Vagina (tissue), 2 donors: Measurements from ENCODE around the gene EGFL6. TPM values are rescaled to one million over a fixed set of nuclear protein-coding genes. Genes with fewer than 3 reads are reported as not detected.
"Not testable (repeated sequence)": the region's sequence is repeated elsewhere in the genome, so short reads cannot be mapped to it uniquely, and the experiment has no call there.

Source experiments
- DNase-seq, 2 donors: peaks; one replicate each; pipeline ENCODE4 v3.0.0-alpha.2; 2017; ENCODE audit errors: extremely low spot score in 2 of 2
- H3K27ac ChIP-seq: fragments of 200-600 bp; sonication (generic); one replicate; pipeline ENCODE4 v1.5.1; 2019
- H3K27me3 ChIP-seq: fragments of 200-600 bp; sonication (generic); one replicate; pipeline ENCODE4 v1.5.1; 2019
- H3K36me3 ChIP-seq, 2 donors: fragments of 200-600 bp; sonication (generic); one replicate each; pipeline ENCODE4 v1.5.1; 2017 to 2019
- H3K4me1 ChIP-seq: fragments of 200-600 bp; sonication (generic); one replicate; pipeline ENCODE4 v1.5.1; 2019
- H3K4me3 ChIP-seq, 2 donors: fragments of 200-600 bp; sonication (generic); 1 replicate in 1 of 2; 2 replicates in 1 of 2; pipeline ENCODE4 v1.5.1; 2016 to 2019
- H3K9me3 ChIP-seq: fragments of 200-600 bp; sonication (generic); one replicate; pipeline ENCODE4 v1.5.1; 2019
- CTCF ChIP-seq, 3 experiments: fragments of 450-650 bp in 2 of 3; fragments of 200-600 bp in 1 of 3; sonication (generic) in 1 of 3; IDR thresholded peaks; one replicate each; pipeline ENCODE4 v1.5.1; 2017 to 2019; ENCODE audit warnings: antibody characterized with exemption in 3 of 3, mild to moderate bottlenecking in 2 of 3, moderate library complexity in 2 of 3
- POLR2A ChIP-seq, 2 donors: fragments of 450-650 bp; IDR thresholded peaks; one replicate each; pipeline ENCODE4 v1.6.1; 2017; ENCODE audit warnings: antibody characterized with exemption in 2 of 2, mild to moderate bottlenecking in 2 of 2, moderate library complexity in 2 of 2
- POLR2AphosphoS5 ChIP-seq, 2 donors: sonication (generic); formaldehyde crosslinking; IDR thresholded peaks; one replicate each; pipeline ENCODE4 v1.9.0; 2017; ENCODE audit warnings: antibody characterized with exemption in 2 of 2, mild to moderate bottlenecking in 2 of 2, low read depth in 1 of 2; ENCODE audit not compliant: insufficient read depth in 1 of 2
- intact Hi-C: fragments of 100-400 bp; cut with DNase I; formaldehyde crosslinking; loops from one replicate; pipeline ENCODE4 v1.15.1; 2023
- total RNA-seq: library from RNA; depleted of rRNA; stranded (reverse); fragments of >200 nt; gene quantifications from one replicate; pipeline ENCODE4 v1.2.3, GENCODE V29; 2016

The EGFL6 gene
- total RNA-seq, 1 donor from 2014 or later, result 0.98 TPM

DNA sequence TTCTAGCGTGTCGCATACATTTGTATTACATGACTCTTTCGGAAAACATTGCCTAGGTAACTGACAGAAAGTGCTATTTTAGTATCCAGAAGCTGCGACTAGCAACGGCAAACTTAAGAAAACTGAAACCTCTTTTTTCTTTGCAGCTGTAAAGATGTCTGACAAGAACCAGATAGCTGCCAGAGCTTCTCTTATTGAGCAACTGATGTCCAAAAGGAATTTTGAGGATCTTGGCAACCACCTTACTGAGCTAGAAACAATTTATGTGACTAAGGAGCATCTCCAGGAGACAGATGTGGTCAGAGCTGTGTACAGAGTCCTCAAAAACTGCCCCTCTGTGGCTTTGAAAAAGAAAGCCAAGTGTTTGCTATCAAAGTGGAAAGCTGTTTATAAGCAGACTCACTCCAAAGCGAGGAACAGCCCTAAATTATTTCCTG is 93.0 kb downstream of the EGFL6 start:
- Histone ChIP-seq H3K36me3 (no peaks in the 10 kb centered on the region), H3K27me3 (no peaks in the 10 kb centered on the region), H3K27ac (no peak overlapping the region), H3K4me3 (peak overlapping the region in 1 of 2 donors; percentile 13), H3K9me3 (no peaks in the 10 kb centered on the region), H3K4me1 (peaks cover 9% of the 10 kb centered on the region)
- intact Hi-C loops, result loop anchor here (5.0 to 10.0 kb wide), 2 partner anchors 158 to 370 kb away; no protein-coding TSS in a partner anchor
- TF ChIP-seq POLR2AphosphoS5 (IDR thresholded peaks at IDR 0.05; ENCODE audit: insufficient read depth in 1 of 2, low read depth in 1 of 2) (peak in 1 of 2 donors; percentile 31), CTCF (IDR thresholded peaks at IDR 0.05) (no peak), POLR2A (IDR thresholded peaks at IDR 0.05) (no peak)
- DNase-seq, result no peak

DNA sequence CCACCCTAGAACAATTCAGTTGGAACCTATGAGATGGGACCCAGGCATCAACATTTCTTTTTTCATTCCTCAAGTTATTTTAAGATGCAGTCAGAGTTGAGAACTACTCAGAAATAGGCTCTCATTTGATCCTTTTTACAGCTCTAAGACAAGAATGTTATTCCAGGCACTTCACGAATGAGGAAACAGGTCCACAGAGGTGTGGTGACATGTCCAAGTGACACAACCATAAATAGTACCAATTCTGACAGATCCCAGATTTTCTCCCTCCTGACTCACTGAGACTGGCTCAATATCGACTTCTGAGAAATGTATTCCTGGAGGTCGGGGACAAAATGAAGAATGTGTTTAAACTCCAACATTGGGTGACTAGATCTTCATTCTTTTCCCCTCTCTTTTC is 94.6 kb downstream of the EGFL6 start:
- Histone ChIP-seq H3K27ac (peak overlapping the region; percentile 34), H3K9me3 (no peaks in the 10 kb centered on the region), H3K27me3 (no peaks in the 10 kb centered on the region), H3K4me3 (no peak overlapping the region), H3K36me3 (no peaks in the 10 kb centered on the region), H3K4me1 (peaks cover 9% of the 10 kb centered on the region)
- TF ChIP-seq POLR2AphosphoS5 (IDR thresholded peaks at IDR 0.05; ENCODE audit: insufficient read depth in 1 of 2, low read depth in 1 of 2), result no peak
- TF ChIP-seq CTCF (IDR thresholded peaks at IDR 0.05), result no peak
- no peak for TF ChIP-seq POLR2A (IDR thresholded peaks at IDR 0.05)
- intact Hi-C loops, result loop anchor here (5.0 to 10.0 kb wide), 2 partner anchors 159 to 368 kb away; no protein-coding TSS in a partner anchor
- DNase-seq, result no peak

- H3K36me3 ChIP-seq, result no peaks in the 10 kb centered on the region
- intact Hi-C loops, result loop anchor here (10.0 kb wide), 1 partner anchor 162 kb away; no protein-coding TSS in a partner anchor
- peaks cover 13% of the 10 kb centered on the region for H3K4me1 ChIP-seq
- DNase-seq, result no peak
- H3K4me3 ChIP-seq, result no peak overlapping the region
- TF ChIP-seq POLR2AphosphoS5 (IDR thresholded peaks at IDR 0.05; ENCODE audit: insufficient read depth in 1 of 2, low read depth in 1 of 2), result no peak
- no peak for TF ChIP-seq POLR2A (IDR thresholded peaks at IDR 0.05)
- no peak for TF ChIP-seq CTCF (IDR thresholded peaks at IDR 0.05)
- no peaks in the 10 kb centered on the region for H3K27me3 ChIP-seq
- H3K9me3 ChIP-seq, result no peaks in the 10 kb centered on the region
- no peak overlapping the region for H3K27ac ChIP-seq
Measured at GRCh38 chrX:13666836-13667235, 97.4 kb downstream of the EGFL6 start.

DNA sequence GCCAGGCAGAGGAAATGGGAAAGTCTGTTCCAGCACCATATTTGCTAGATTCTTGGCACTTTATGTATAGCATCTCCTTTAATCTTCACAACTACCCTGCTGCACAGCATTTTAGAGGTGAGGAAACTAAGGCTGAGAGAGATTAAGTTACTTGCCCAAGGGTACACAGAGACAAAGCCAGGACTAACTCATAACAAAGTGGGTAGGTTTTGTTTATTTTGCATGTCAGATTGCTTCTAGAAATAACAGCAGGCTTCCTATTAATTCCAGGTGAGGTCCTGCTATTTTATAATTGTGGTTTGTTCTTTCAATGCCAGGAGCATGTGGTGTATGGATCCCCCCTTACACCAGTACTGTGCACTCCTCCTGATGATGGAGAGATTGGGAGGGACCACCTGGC is 98.5 kb downstream of the EGFL6 start:
- Histone ChIP-seq H3K4me3 (no peak overlapping the region), H3K27ac (peak overlapping the region; percentile 62), H3K27me3 (no peaks in the 10 kb centered on the region), H3K36me3 (no peaks in the 10 kb centered on the region), H3K4me1 (peaks cover 13% of the 10 kb centered on the region), H3K9me3 (no peaks in the 10 kb centered on the region)
- no peak for TF ChIP-seq CTCF (IDR thresholded peaks at IDR 0.05)
- intact Hi-C loops, result loop anchor here (10.0 kb wide), 1 partner anchor 163 kb away; no protein-coding TSS in a partner anchor
- DNase-seq, result no peak

DNA sequence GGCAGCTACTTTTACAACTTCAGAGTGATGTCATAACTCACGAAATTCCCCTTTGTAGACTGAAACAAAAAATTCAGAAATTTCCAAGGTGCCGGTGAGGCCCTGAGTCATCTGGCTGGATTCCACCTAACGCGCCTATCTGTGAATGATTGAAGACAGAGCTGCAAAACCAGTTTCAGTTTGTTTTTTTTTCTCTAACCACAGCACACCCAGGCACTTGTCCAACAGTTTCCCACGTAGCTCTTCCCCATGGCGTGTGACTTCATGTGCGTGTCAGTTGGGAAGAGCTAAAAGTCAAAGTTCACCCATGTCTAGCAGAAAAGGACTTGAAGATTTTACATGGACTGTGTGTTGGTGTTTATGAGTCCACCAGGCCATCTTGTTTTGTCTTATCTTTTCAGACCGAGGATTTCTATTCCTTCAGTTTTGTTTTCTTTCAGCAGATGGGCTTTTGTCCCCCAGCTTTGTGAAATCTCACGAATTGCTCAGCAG is 99.9 kb downstream of the EGFL6 start:
- H3K9me3 ChIP-seq, result no peaks in the 10 kb centered on the region
- no peaks in the 10 kb centered on the region for H3K36me3 ChIP-seq
- H3K4me3 ChIP-seq, result peak overlapping the region in 1 of 2 donors; percentile 9
- peak overlapping the region; percentile 62 for H3K27ac ChIP-seq
- TF ChIP-seq POLR2AphosphoS5 (IDR thresholded peaks at IDR 0.05; ENCODE audit: insufficient read depth in 1 of 2, low read depth in 1 of 2) (peak in 1 of 2 donors; percentile 72), POLR2A (IDR thresholded peaks at IDR 0.05) (no peak)
- intact Hi-C loops, result loop anchor here (10.0 kb wide), 1 partner anchor 164 kb away; no protein-coding TSS in a partner anchor
- DNase-seq, result no peak
- H3K4me1 ChIP-seq, result peaks cover 5% of the 10 kb centered on the region
- no peaks in the 10 kb centered on the region for H3K27me3 ChIP-seq

GRCh38 chrX:13669755-13670154 is 100.4 kb downstream of the EGFL6 start:
- not testable (repeated sequence) for H3K4me1 ChIP-seq, DNase-seq, H3K36me3 ChIP-seq, H3K27me3 ChIP-seq, H3K4me3 ChIP-seq, H3K9me3 ChIP-seq
- H3K27ac ChIP-seq, result peak overlapping the region; percentile 62
- intact Hi-C loops, result loop anchor here (10.0 kb wide), 1 partner anchor 165 kb away; no protein-coding TSS in a partner anchor
